Measurements from ENCODE around the gene KANK2. TPM values are rescaled to one million over a fixed set of nuclear protein-coding genes. Genes with fewer than 3 reads are reported as not detected.
"Not testable (repeated sequence)": the region's sequence is repeated elsewhere in the genome, so short reads cannot be mapped to it uniquely, and the experiment has no call there.

KANK2 gene
- total RNA-seq, 4 donors from 2014 or later = 326 to 762 (median 535) TPM

- Histone ChIP-seq H3K36me3 (no peaks in the 10 kb centered on the region), H3K27me3 (no peaks in the 10 kb centered on the region), H3K27ac (peak overlapping the region; percentile 95 to 99), H3K9me3 (no peaks in the 10 kb centered on the region), H3K4me1 (peaks cover 12 to 34% of the 10 kb centered on the region in 2 donors), H3K4me3 (peak overlapping the region in 1 of 2 donors; percentile 20)
- TF ChIP-seq CTCF (IDR thresholded peaks at IDR 0.05) (peak in 1 of 4 experiments; percentile 4), POLR2A (IDR thresholded peaks at IDR 0.05) (peak in 1 of 2 donors; percentile 22)
- DNase-seq = peak; percentile 96 to 98
- intact Hi-C loops (cut with DNase I; ENCODE audit: low total_unique reads) = no loop called here
These were observed 54.7 kb downstream of the KANK2 start for GRCh38 chr19:11142528-11143171.

- no peaks in the 10 kb centered on the region for H3K27me3 ChIP-seq
- H3K4me3 ChIP-seq = no peak overlapping the region
- H3K27ac ChIP-seq = peak overlapping the region; percentile 95 to 99
- no peaks in the 10 kb centered on the region for H3K9me3 ChIP-seq
- TF ChIP-seq CTCF (IDR thresholded peaks at IDR 0.05) = peak in 1 of 4 experiments; percentile 3
- no peak for TF ChIP-seq POLR2A (IDR thresholded peaks at IDR 0.05)
- H3K4me1 ChIP-seq = peaks cover 12 to 34% of the 10 kb centered on the region in 2 donors
- peak in 1 of 2 donors; percentile 53 for DNase-seq
- intact Hi-C loops (cut with DNase I; ENCODE audit: low total_unique reads) = no loop called here
- no peaks in the 10 kb centered on the region for H3K36me3 ChIP-seq
These were observed 55.3 kb downstream of the KANK2 start for GRCh38 chr19:11141937-11142527.

GRCh38 chr19:11140896-11141295, 56.4 kb downstream of the KANK2 start:
- Histone ChIP-seq H3K27ac (peak overlapping the region; percentile 95 to 99), H3K4me1 (peaks cover 12 to 34% of the 10 kb centered on the region in 2 donors), H3K9me3 (no peaks in the 10 kb centered on the region), H3K36me3 (no peaks in the 10 kb centered on the region), H3K4me3 (no peak overlapping the region), H3K27me3 (no peaks in the 10 kb centered on the region)
- no peak for DNase-seq
- intact Hi-C loops (cut with DNase I; ENCODE audit: low total_unique reads) = no loop called here
- TF ChIP-seq POLR2A (IDR thresholded peaks at IDR 0.05) = no peak
- TF ChIP-seq CTCF (IDR thresholded peaks at IDR 0.05) = no peak

- H3K4me3 ChIP-seq; H3K27me3 ChIP-seq; H3K36me3 ChIP-seq; H3K9me3 ChIP-seq; DNase-seq; intact Hi-C loops (cut with DNase I; ENCODE audit: low total_unique reads): not testable (repeated sequence)
- peaks cover 12 to 34% of the 10 kb centered on the region in 2 donors for H3K4me1 ChIP-seq
- peak overlapping the region; percentile 95 to 99 for H3K27ac ChIP-seq
These were observed 57.3 kb downstream of the KANK2 start for GRCh38 chr19:11140023-11140538.

GRCh38 chr19:11138601-11139300, 58.6 kb downstream of the KANK2 start:
- intact Hi-C loops (cut with DNase I; ENCODE audit: low total_unique reads) = loop anchor here (5.0 kb wide), 1 partner anchor 64 kb away; no protein-coding TSS in a partner anchor
- H3K4me1 ChIP-seq = peaks cover 12 to 30% of the 10 kb centered on the region in 2 donors

More at GRCh38 chr19:11138601-11139300, 58.6 kb downstream of the KANK2 start:
- no peaks in the 10 kb centered on the region for H3K27me3 ChIP-seq
- DNase-seq = peak; percentile 89
- H3K36me3 ChIP-seq = no peaks in the 10 kb centered on the region
- TF ChIP-seq POLR2A (IDR thresholded peaks at IDR 0.05) (peak in 1 of 2 donors; percentile 31), CTCF (IDR thresholded peaks at IDR 0.05) (peak in 1 of 4 experiments; percentile 18)
- peak overlapping the region; percentile 95 to 99 for H3K27ac ChIP-seq
- no peaks in the 10 kb centered on the region for H3K9me3 ChIP-seq
- no peak overlapping the region for H3K4me3 ChIP-seq

Measured in uterus (tissue), 4 donors.